DMS53 (cell line): ENCODE measurements around the gene C17orf114.

Experiments used
- DNase-seq: peaks from one replicate; lab custom pipeline; 2025; lab: John Stamatoyannopoulos, UW

Gene C17orf114

GRCh38 chr17:4823373-4824089 is 21.4 kb upstream of the C17orf114 start:
- DNase-seq: peak; percentile 74

- no peak for DNase-seq
These were observed 20.7 kb upstream of the C17orf114 start for GRCh38 chr17:4822835-4823234.

- DNase-seq: no peak
These were observed 16.1 kb upstream of the C17orf114 start for GRCh38 chr17:4818276-4818675.

DNA sequence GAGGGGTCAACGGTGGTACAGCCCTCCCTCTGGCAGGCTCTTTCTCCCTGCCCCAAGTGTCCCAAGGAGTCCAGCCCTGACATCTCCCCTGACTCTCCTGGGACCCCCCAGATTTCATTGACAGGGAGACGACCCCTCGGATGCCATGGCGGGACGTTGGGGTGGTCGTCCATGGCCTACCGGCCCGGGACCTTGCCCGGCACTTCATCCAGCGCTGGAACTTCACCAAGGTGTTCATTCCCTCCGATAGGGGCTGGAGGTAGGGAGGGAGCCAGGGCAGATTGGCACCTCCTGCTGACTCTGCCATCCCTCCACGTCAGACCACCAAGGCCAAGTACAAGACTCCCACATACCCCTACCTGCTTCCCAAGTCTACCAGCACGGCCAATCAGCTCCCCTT is 14.7 kb upstream of the C17orf114 start:
- no peak for DNase-seq

DNA sequence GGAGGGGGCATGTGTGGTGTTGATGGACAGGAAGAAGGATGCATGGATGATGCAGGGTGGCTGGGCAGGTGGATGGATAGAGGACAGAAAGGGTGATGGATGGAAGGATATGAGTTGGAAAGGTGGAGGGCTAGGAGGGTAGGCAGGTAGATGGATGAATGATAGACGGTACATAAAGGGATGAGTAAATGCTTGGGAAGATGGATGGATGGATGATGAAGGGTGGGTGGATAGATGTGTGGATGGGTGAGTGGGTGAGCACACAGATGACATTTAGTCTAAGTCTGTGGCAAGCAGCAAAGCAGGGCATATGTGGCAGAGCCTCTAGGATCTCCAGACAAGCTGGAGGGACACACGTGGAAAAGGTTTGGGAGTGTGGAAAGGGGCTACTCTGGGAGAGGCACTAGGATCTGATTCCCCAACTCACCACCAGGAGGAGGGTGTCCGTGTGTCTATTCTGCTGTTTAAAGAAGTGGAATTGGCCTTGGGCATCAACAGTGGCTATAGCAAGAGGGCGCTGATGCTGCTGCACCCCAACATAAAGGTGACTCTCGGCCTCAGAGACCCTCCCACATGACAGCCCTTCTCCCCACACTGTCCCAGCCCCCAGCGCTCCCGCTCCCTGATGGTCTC is 13.0 kb upstream of the C17orf114 start:
- peak; percentile 13 for DNase-seq

GRCh38 chr17:4812690-4813089 is 10.6 kb upstream of the C17orf114 start:
- DNase-seq: no peak

DNA sequence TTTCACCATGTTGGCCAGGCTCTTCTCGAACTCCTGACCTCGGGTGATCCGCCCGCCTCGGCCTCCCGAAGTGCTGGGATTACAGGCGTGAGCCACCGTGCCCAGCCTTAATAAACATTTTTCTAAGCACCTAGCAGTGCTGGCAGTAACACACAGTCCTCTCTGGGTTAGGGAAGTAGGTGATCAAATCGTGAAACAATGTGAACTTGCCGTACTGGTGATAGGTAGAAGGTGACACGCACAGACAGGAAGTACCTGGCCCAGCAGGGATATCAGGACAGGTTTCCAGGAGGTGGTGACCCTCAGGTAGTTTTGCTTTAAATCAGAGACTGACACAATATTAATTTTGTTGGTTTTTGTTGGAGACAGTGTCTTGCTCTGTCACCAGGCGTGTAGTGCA is 9.3 kb upstream of the C17orf114 start:
- DNase-seq: no peak

DNA sequence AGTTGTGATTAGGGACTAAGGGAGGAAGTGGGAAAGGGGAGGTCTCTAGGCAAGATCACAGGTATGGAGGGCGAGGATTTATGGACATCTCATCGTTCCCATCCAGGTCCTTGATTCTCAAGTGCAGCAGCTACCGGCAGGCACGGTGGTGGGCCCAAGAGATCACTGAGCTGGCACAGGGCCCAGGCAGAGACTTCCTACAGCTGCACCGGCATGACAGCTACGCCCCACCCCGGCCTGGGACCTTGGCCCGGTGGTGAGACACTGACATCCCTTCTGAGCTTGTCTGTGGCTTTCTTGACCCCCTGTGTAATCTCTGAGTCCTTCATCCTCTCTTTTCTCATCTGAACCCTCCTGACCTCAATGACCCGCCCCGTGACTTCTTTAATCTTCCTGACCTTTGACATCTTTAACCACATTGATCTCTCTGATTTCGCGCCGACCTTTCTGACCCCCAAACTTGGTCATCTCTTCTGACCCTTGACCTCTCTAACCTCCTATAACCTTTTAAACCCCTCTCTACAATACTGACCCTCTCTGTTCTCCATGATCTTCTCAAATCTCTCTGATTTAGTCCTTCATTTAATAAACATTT is 8.7 kb upstream of the C17orf114 start:
- no peak for DNase-seq

GRCh38 chr17:4808378-4808767 is 6.2 kb upstream of the C17orf114 start:
- DNase-seq: no peak

- no peak for DNase-seq
These were observed 5.7 kb upstream of the C17orf114 start for GRCh38 chr17:4807605-4808377.

- DNase-seq: peak; percentile 91
These were observed 4.9 kb upstream of the C17orf114 start, which contains the start of gene PLD2 for GRCh38 chr17:4806777-4807604. Gene PLD2 (plus strand): TSS chr17:4807152. CDS start chr17:4807773, 621 bp downstream.

DNA sequence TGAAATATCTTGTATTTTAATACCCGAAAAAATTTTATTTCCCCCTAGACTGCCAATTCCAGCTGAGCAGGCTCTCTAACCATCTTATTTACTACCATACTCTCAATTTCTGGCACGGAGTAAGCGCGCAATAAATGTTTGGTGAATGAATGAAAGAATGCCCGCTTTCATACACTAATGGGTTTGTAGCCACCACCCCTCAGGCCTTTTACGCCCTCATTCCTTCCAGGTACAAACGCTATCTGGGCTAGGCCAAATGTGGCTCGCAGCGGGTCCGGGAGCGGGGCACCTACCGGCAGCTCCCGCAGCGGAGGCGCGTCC is 4.3 kb upstream of the C17orf114 start:
- DNase-seq: peak; percentile 70

- DNase-seq: peak; percentile 90
These were observed 1.5 kb downstream of the C17orf114 start for GRCh38 chr17:4800462-4801196.

- peak; percentile 54 for DNase-seq
These were observed 5.6 kb downstream of the C17orf114 start for GRCh38 chr17:4796552-4796920.

DNA sequence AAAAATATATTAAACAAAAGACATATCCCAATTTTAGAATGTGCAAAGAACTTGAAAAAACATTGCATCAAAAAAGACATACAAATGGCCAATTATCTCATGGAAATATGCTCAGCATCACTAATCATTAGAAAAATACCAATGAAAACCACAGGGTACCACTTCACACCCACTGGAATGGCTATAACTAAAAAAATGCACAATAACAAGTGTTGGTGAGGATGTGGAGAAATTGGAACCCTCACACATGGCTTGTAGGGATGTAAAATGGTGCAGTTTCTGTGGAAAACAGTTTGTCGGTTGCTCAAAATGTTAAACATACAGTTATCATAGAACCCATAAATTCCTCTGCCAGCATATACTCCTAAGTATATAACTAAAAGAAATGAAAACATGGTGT is 7.0 kb downstream of the C17orf114 start:
- no peak for DNase-seq

GRCh38 chr17:4790705-4791088 is 11.4 kb downstream of the C17orf114 start:
- no peak for DNase-seq

- DNase-seq: peak; percentile 90
These were observed 12.0 kb downstream of the C17orf114 start for GRCh38 chr17:4789951-4790704.

- DNase-seq: no peak
These were observed 12.5 kb downstream of the C17orf114 start for GRCh38 chr17:4789701-4789950.

DNA sequence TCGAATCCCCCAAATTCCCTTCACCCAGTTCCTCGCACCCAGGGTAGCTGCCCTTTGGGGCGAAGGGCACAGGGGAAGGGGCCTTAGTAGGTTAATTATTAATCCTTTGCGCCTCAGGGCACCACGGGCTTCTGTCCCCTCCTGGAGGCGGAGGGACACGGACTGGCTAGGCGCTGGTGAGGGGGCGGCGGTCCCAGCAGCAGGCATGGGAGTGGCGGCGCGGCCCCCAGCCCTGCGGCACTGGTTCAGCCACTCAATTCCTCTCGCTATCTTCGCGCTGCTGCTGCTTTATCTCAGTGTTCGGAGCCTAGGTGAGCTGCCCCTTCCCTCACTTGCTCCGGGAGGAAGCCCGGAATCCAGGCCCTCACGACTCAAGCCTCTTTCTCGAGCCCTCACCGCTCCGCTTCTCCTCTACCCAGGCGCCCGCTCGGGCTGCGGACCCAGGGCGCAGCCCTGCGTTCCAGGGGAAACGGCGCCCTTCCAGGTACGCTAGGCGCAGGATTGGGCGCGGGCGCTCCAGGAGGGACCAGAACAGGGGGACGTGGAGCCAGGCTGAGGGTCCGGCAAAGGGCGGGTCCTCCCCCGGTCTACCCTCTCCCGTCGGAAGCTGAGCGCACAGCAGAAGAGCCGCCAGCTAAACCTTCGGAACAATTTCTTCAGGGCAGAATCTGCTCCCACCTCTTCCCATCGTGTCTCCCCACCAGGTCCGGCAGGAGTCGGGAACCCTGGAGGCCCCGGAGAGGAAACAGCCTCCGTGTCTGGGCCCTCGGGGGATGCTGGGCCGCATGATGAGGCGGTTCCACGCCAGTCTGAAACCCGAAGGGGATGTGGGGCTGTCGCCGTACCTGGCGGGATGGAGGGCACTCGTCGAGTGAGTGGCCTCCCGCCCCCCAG is 13.1 kb downstream of the C17orf114 start, which contains the start of gene GLTPD2:
GLTPD2 (plus strand) TSS at position 158 of the 894 bp plus-strand sequence; CDS start at position 206, 48 bp downstream.
- DNase-seq: peak; percentile 57
